K562 (cell line): Measurements from ENCODE around the gene CSNK1A1L. TPM values are rescaled to one million over a fixed set of nuclear protein-coding genes. Genes with fewer than 3 reads are reported as not detected.

ENCODE experiments used
- ATAC-seq: fragments of 200-7000 bp; cut with Tn5 transposase; 3 replicates; pipeline ENCODE4 v1.9.1; 2020; ENCODE audit warnings: moderate library complexity
- BruUV-seq: library from RNA; stranded (reverse); fragments of 400-500 nt; replicated peaks from 2 replicates; lab custom pipeline; 2021; lab: Mats Ljungman, UMichigan
- CTCF ChIA-PET: fragments of 300-600 bp; formaldehyde crosslinking; extraction: SDS; loops from one replicate; lab custom pipeline; 2021; ENCODE audit warnings: low intra/inter-chr PET ratio; lab: Yijun Ruan, JAX
- POLR2A ChIA-PET: fragments of 300-600, 350-650 bp; sonication (Branson Sonifier 250); formaldehyde crosslinking; extraction: SDS; loops from one replicate; lab custom pipeline; 2021; ENCODE audit warnings: antibody characterized with exemption, inconsistent platforms; lab: Yijun Ruan, JAX
- DNase-seq, 4 experiments: peaks; one replicate each; pipeline versions ENCODE4 v3.0.0 to v3.0.0-alpha.2; 2011 to 2018; ENCODE audit warnings: low spot score in 3 of 4, mixed read lengths in 3 of 4; ENCODE audit errors: extremely low read depth in 1 of 4
- FAIRE-seq: peaks from 2 replicates; lab custom pipeline; 2011; peaks lifted over from hg19 to GRCh38; lab: Jason Lieb, UNC
- H2AFZ ChIP-seq: 2 replicates; pipeline ENCODE4 v1.6.0; 2011; ENCODE audit warnings: low read depth, low read length, control low read depth, inconsistent platforms
- H3K27ac ChIP-seq: fragments of 200-600 bp; 3 replicates; pipeline ENCODE4 v1.8.0; 2011; ENCODE audit warnings: low read depth, mild to moderate bottlenecking, control low read depth, inconsistent platforms, low read length, moderate library complexity, mixed read lengths; ENCODE audit errors: extremely low read depth
- H3K27me3 ChIP-seq, 2 experiments: fragments of 300-600 bp in 1 of 2; 2 replicates in 1 of 2; 3 replicates in 1 of 2; pipeline versions ENCODE4 v1.6.0 to v1.8.0; 2011; ENCODE audit warnings: inconsistent platforms in 2 of 2, low read length in 2 of 2, mild to moderate bottlenecking in 1 of 2, mixed read lengths in 1 of 2, moderate library complexity in 1 of 2; ENCODE audit not compliant: control insufficient read depth in 2 of 2, insufficient read depth in 2 of 2
- H3K36me3 ChIP-seq: fragments of 300-600 bp; 3 replicates; pipeline ENCODE4 v1.8.0; 2011; ENCODE audit warnings: mild to moderate bottlenecking, low read length, inconsistent platforms; ENCODE audit not compliant: control insufficient read depth, insufficient read depth
- H3K4me1 ChIP-seq, 2 experiments: fragments of 200-600 bp in 1 of 2; replicated peaks in 1 of 2; 2 replicates in 1 of 2; 3 replicates in 1 of 2; pipeline versions ENCODE4 v1.5.1 to v1.8.0; 2011; ENCODE audit warnings: inconsistent platforms in 2 of 2, low read length in 2 of 2, mild to moderate bottlenecking in 1 of 2, mixed read lengths in 1 of 2, moderate library complexity in 1 of 2; ENCODE audit not compliant: control insufficient read depth in 2 of 2, insufficient read depth in 2 of 2
- H3K4me2 ChIP-seq: 2 replicates; pipeline ENCODE4 v1.6.1; 2011; ENCODE audit warnings: low read length, control low read depth, inconsistent platforms, mixed read lengths; ENCODE audit not compliant: insufficient read depth
- H3K4me3 ChIP-seq: fragments of 200-600 bp; sonication (generic), shearing (Covaris generic); 2 replicates; pipeline ENCODE4 v1.5.1; 2016; ENCODE audit warnings: control low read depth, inconsistent platforms
- H3K79me2 ChIP-seq: fragments of 200-600 bp; 3 replicates; pipeline ENCODE4 v1.8.0; 2011; ENCODE audit warnings: low read length, inconsistent platforms; ENCODE audit not compliant: control insufficient read depth, insufficient read depth
- H3K9ac ChIP-seq, 2 experiments: 2 replicates each; pipeline versions ENCODE4 v1.6.0 to v1.6.1; 2011; ENCODE audit warnings: low read depth in 2 of 2, low read length in 2 of 2, control low read depth in 1 of 2, inconsistent platforms in 1 of 2, mild to moderate bottlenecking in 1 of 2, mixed read lengths in 1 of 2; ENCODE audit not compliant: insufficient read depth in 1 of 2
- H3K9me1 ChIP-seq: one replicate; pipeline ENCODE4 v1.6.0; 2011; ENCODE audit warnings: inconsistent platforms, mild to moderate bottlenecking, low read length, moderate library complexity; ENCODE audit not compliant: control insufficient read depth, insufficient read depth
- H3K9me3 ChIP-seq: replicated peaks from 2 replicates; pipeline ENCODE4 v1.5.1; 2011; ENCODE audit warnings: low read depth, low read length, inconsistent platforms; ENCODE audit not compliant: control insufficient read depth, insufficient read depth
- H4K20me1 ChIP-seq: replicated peaks from 2 replicates; pipeline ENCODE4 v1.6.1; 2011; ENCODE audit warnings: low read length, inconsistent platforms, mixed read lengths; ENCODE audit not compliant: control insufficient read depth, insufficient read depth
- DIDO1 ChIP-seq: fragments of 450-650 bp; IDR thresholded peaks from 2 replicates; pipeline ENCODE4 v1.6.1; 2016; ENCODE audit warnings: low read depth, missing biosample characterization, missing genetic modification characterization
- KDM1A ChIP-seq, 2 experiments: fragments of 450-650 bp; IDR thresholded peaks; 2 replicates each; pipeline ENCODE4 v1.6.1; 2016; ENCODE audit warnings: mild to moderate bottlenecking in 2 of 2
- MCM3 ChIP-seq: fragments of 450-650 bp; IDR thresholded peaks from 2 replicates; pipeline ENCODE4 v1.6.1; 2016
- RBM39 ChIP-seq: fragments of 200-400 bp; formaldehyde crosslinking; optimal IDR thresholded peaks from 2 replicates; pipeline ENCODE3; 2018; ENCODE audit warnings: low read depth, low read length
- TAF7 ChIP-seq: fragments of 450-650 bp; IDR thresholded peaks from 2 replicates; pipeline ENCODE4 v1.6.1; 2016; ENCODE audit warnings: missing genetic modification characterization, missing compliant biosample characterization
- ZBTB26 ChIP-seq: fragments of 450-650 bp; formaldehyde crosslinking; IDR thresholded peaks from 2 replicates; pipeline ENCODE4 v1.4.0; 2022; ENCODE audit warnings: missing genetic modification characterization
- ZNF146 ChIP-seq: IDR thresholded peaks from one replicate; pipeline ENCODE4 v1.6.1; 2018; ENCODE audit warnings: missing compliant biosample characterization; ENCODE audit not compliant: unreplicated experiment
- ZNF76 ChIP-seq: fragments of 250-450 bp; sonication (Bioruptor Pico); IDR thresholded peaks from 2 replicates; pipeline ENCODE4 v1.4.0; 2020; ENCODE audit warnings: mild to moderate bottlenecking, moderate library complexity, borderline replicate concordance
- WGBS: fragments of 100-300 bp; shearing (Covaris generic); methylation state at CpG from one replicate; pipeline ENCODE4 v1.1.6; 2016; ENCODE audit warnings: low coverage, mixed read lengths; ENCODE audit not compliant: insufficient coverage; ENCODE audit errors: missing lambda C conversion rate; 5-methylcytosine and 5-hydroxymethylcytosine counted together
- in situ Hi-C: fragments of 300-500 bp; cut with MboI; formaldehyde crosslinking; loops from 4 replicates; pipeline ENCODE4 v1.15.0; 2018; ENCODE audit warnings: inconsistent platforms, mixed read lengths
- intact Hi-C: fragments of 100-400 bp; cut with micrococcal nuclease; formaldehyde crosslinking; loops from 2 replicates; pipeline ENCODE4 v1.14.2; 2022
- polyA plus RNA-seq, 8 experiments: library from polyadenylated mRNA; depleted of rRNA in 4 of 8; stranded (reverse) in 5 of 8; unstranded in 3 of 8; fragments of >200 nt; fragmentation: Nextera tagmentation in 2 of 8; fragmentation: Illumina TruSeq in 1 of 8; extraction: Ambion mirVana in 2 of 8; extraction: Trizol in 1 of 8; gene quantifications; 2 replicates each; pipeline versions ENCODE4 v1.2.1 to v1.2.3, GENCODE V29; 2011 to 2014; ENCODE audit warnings: inconsistent platforms in 1 of 8, missing spikeins in 1 of 8
- total RNA-seq, 7 experiments: library from RNA; depleted of rRNA in 6 of 7; stranded (reverse); fragments of >200 nt in 6 of 7; fragmentation: Illumina TruSeq in 2 of 7; extraction: Trizol in 2 of 7; gene quantifications; 2 replicates each; pipeline versions ENCODE4 v1.2.1 to v1.2.3, GENCODE V29; 2011 to 2021; ENCODE audit warnings: low replicate concordance in 1 of 7

The CSNK1A1L gene
- total and polyA plus RNA-seq, 9 of the 15 experiments (the other 6 are each of a cell fraction or from before 2014, with no cell fraction given): not detected

- H3K27ac ChIP-seq: no peak overlapping the region
- H3K4me1 ChIP-seq: peaks cover 0 to 9% of the 10 kb centered on the region in 2 experiments; a peak in 2 of 5 replicates
- H2AFZ ChIP-seq: no peak overlapping the region
- ATAC-seq: no peak
- FAIRE-seq: no peak
- no peak for TF ChIP-seq RBM39
- TF ChIP-seq DIDO1 (tag): no peak
- no peak for TF ChIP-seq TAF7
- TF ChIP-seq MCM3: no peak
- no peak for TF ChIP-seq ZBTB26 (CRISPR knock-in tag)
- TF ChIP-seq KDM1A (IDR thresholded peaks at IDR 0.05): no peak
- TF ChIP-seq ZNF76 (CRISPR knock-in tag): no peak
- TF ChIP-seq ZNF146 (CRISPR knock-in tag): no peak
- H3K9me1 ChIP-seq: no peaks in the 10 kb centered on the region
- intact Hi-C loops (loop anchor here (10.0 kb wide), 1 partner anchor 1844 kb away; no protein-coding TSS in a partner anchor), in situ Hi-C loops (no loop called here)
- H4K20me1 ChIP-seq: no peaks in the 10 kb centered on the region
- ChIA-PET POLR2A (no interaction called here), CTCF (no interaction called here)
- DNase-seq: no peak
- no TSS peak for BruUV-seq
- H3K4me2 ChIP-seq: no peak overlapping the region
- WGBS: 5% methylated on average over 5 of the region's 7 CpGs
- H3K27me3 ChIP-seq: peaks cover 0 to 19% of the 10 kb centered on the region in 2 experiments; a peak in 1 of 5 replicates
- no peaks in the 10 kb centered on the region for H3K36me3 ChIP-seq
- H3K9me3 ChIP-seq: no peaks in the 10 kb centered on the region
- no peaks in the 10 kb centered on the region for H3K79me2 ChIP-seq
- H3K9ac ChIP-seq: no peak overlapping the region
- H3K4me3 ChIP-seq: no peak overlapping the region
These were observed 34.5 kb downstream of the CSNK1A1L start for GRCh38 chr13:37070956-37071355.
